ENCODE measurements around the gene EME2. TPM values are rescaled to one million over a fixed set of nuclear protein-coding genes. Genes with fewer than 3 reads are reported as not detected.

Gene EME2
- total RNA-seq, 2 donors from 2014 or later = 3.5 to 5.0 TPM

DNA sequence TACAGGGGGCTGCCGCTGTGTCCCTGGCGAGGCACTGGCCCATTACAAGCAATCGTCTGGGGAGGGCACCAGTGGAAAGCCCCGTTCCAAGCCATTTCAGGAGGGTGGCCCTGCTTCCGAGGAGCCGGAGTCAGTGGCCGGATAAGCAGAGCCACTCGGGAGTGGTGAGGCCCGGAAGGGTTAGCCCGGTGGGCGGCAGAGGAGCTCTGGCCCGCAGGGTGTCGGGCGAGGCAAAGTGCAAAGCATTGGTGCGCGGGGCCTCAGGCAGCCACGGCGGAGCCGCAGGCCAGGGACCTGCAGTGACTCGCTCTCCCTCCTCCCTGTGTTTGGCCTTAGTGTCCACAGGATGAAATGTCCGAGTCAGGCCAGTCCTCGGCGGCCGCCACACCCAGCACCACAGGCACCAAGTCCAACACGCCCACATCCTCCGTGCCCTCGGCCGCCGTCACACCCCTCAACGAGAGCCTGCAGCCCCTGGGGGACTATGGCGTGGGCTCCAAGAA lies 25.9 kb upstream of the EME2 start:
- Histone ChIP-seq H3K9me3 (no peaks in the 10 kb centered on the region), H3K27ac (no peak overlapping the region), H3K36me3 (peaks cover 66% of the 10 kb centered on the region), H3K4me3 (no peak overlapping the region), H3K4me1 (no peaks in the 10 kb centered on the region), H3K27me3 (no peaks in the 10 kb centered on the region)
- TF ChIP-seq, protein P1, sequence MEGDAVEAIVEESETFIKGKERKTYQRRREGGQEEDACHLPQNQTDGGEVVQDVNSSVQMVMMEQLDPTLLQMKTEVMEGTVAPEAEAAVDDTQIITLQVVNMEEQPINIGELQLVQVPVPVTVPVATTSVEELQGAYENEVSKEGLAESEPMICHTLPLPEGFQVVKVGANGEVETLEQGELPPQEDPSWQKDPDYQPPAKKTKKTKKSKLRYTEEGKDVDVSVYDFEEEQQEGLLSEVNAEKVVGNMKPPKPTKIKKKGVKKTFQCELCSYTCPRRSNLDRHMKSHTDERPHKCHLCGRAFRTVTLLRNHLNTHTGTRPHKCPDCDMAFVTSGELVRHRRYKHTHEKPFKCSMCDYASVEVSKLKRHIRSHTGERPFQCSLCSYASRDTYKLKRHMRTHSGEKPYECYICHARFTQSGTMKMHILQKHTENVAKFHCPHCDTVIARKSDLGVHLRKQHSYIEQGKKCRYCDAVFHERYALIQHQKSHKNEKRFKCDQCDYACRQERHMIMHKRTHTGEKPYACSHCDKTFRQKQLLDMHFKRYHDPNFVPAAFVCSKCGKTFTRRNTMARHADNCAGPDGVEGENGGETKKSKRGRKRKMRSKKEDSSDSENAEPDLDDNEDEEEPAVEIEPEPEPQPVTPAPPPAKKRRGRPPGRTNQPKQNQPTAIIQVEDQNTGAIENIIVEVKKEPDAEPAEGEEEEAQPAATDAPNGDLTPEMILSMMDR (IDR thresholded peaks at IDR 0.05) = no peak
- no peak for DNase-seq (ENCODE audit: low spot score)

DNA sequence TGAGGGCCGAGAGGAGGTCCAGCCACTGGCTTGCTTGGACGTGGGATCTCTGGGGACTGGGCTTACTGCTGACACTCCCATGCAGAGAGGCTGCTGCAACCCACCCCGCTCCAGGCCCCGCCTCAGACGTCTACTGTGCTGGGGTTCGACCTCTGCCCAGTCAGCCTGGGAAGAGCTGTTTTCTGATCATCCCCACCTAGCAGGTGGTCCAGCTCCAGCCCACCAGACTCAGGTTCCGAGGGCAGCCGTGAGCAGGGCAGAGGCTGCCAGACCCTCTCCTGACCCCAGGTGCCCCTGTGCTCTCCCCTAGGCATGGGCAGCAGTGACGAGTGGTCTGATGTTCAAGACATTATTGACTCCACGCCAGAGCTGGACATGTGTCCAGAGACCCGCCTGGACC lies 24.7 kb upstream of the EME2 start:
- Histone ChIP-seq H3K36me3 (peaks cover 78% of the 10 kb centered on the region), H3K9me3 (no peaks in the 10 kb centered on the region), H3K4me1 (no peaks in the 10 kb centered on the region), H3K4me3 (no peak overlapping the region), H3K27ac (no peak overlapping the region), H3K27me3 (no peaks in the 10 kb centered on the region)
- no peak for DNase-seq (ENCODE audit: low spot score)
- TF ChIP-seq, protein P1 (IDR thresholded peaks at IDR 0.05) = no peak

DNA sequence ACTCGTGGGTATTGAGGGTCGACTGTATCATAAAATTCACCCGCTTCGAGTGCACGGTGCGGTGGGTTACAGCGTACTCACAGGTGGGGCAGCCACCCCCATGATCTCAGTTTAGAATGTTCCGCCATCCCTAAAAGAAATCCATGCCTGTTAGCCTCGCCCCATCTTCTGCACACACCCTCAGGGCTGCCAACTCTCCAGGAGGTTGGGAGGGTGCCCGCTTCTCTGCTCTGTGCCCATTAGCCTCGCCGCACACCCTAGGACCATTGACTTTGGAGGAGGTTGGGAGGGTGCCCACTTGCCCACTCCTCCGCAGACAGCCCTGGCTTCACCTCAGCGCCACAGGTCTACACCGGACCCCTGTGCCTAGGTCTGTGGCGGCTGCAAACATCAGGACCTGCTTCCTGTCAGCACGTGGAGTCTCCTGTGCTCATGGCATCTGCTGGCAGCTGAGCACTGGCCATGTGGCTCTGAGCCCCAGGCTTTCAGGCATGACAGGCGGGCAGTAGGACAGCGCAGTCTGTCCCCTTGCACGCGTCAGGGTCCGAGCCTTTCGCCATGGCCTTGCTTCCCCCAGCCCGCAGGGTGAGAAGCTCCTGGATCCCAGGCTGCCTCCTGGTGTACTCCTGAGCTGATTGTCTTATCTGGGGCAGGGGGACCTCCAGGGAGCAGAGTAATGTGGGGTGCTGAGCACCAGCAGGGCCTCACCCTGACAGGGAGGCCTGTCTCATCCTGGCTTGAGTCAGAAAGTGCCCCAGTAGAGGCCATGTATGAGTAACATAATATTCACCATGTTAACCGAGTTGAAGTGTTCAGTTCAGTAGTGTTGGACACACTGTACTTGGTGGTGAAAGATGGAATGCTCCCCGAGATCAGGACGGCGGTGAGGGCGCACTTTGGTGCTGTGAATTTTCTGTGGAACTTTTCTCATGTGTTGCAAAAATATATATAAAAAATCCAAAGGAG lies 23.2 kb upstream of the EME2 start:
- Histone ChIP-seq H3K36me3 (peaks cover 73% of the 10 kb centered on the region), H3K9me3 (no peaks in the 10 kb centered on the region), H3K4me1 (no peaks in the 10 kb centered on the region), H3K4me3 (no peak overlapping the region), H3K27ac (no peak overlapping the region), H3K27me3 (no peaks in the 10 kb centered on the region)
- TF ChIP-seq, protein P1 (IDR thresholded peaks at IDR 0.05) = no peak
- DNase-seq (ENCODE audit: low spot score) = no peak

DNA sequence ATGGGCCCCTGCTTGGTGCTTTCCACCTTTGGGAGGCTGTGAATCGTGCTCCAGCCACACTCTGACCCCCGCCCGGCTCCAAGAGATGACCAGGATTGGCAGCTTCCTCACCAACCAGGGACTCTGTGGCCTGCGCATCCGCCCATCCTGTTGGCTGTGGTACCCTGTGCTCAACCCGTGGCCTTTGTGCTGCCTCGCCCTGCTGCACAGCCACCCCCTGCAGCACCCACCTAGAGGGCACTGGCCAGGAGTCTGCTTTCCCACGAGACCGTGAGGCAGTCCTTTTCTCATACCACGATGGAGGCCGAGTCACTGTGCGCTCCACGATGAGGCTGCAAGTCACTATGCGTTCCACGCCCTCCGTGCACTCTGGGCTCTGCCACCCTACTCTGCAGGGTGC lies 20.7 kb upstream of the EME2 start:
- Histone ChIP-seq H3K27ac (no peak overlapping the region), H3K9me3 (no peaks in the 10 kb centered on the region), H3K4me1 (no peaks in the 10 kb centered on the region), H3K27me3 (no peaks in the 10 kb centered on the region), H3K36me3 (peaks cover 57% of the 10 kb centered on the region), H3K4me3 (no peak overlapping the region)
- DNase-seq (ENCODE audit: low spot score) = no peak
- TF ChIP-seq, protein P1 (IDR thresholded peaks at IDR 0.05) = no peak

DNA sequence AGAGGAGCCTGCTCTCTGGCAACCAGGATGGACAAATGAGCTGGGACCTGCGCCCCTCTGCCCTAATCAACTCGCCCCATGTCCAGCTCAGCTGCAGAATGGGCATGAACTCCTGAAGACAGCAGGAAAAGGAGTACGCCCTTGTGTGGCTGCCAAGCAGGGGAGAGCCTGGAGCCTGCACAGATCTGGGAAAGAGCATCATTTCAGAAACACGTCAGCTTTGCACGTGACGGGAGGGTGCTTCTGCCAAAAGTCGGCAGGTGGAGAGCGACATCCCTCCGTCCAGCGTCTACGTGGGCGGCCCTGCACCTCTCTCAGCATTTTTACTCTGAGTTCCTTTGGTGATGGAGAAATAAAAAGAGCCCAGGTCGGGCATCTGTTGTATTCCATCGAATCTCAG lies 19.8 kb upstream of the EME2 start:
- DNase-seq (ENCODE audit: low spot score) = no peak
- H3K36me3 ChIP-seq = peaks cover 61% of the 10 kb centered on the region

More for the DNA sequence above, 19.8 kb upstream of the EME2 start:
- TF ChIP-seq, protein P1 (IDR thresholded peaks at IDR 0.05) = no peak
- no peak overlapping the region for H3K27ac ChIP-seq
- H3K4me1 ChIP-seq = no peaks in the 10 kb centered on the region
- H3K9me3 ChIP-seq = no peaks in the 10 kb centered on the region
- no peak overlapping the region for H3K4me3 ChIP-seq
- H3K27me3 ChIP-seq = no peaks in the 10 kb centered on the region
